Skin of body (tissue), 2 donors: ENCODE results near the gene RPS27. TPM values are rescaled to one million over a fixed set of nuclear protein-coding genes. Genes with fewer than 3 reads are reported as not detected.
"Not testable (repeated sequence)": the region's sequence is repeated elsewhere in the genome, so short reads cannot be mapped to it uniquely, and the experiment has no call there.

Experiments used
- DNase-seq: peaks from one replicate; lab custom pipeline; 2025; lab: John Stamatoyannopoulos, UW
- total RNA-seq: library from RNA; depleted of rRNA; stranded (reverse); fragments of >200 nt; gene quantifications from one replicate; pipeline ENCODE4 v1.2.3, GENCODE V29; 2014

Gene RPS27
- total RNA-seq, 1 donor from 2014 or later = 2,280 TPM

GRCh38 chr1:153961421-153961820, 29.1 kb upstream of the RPS27 start:
- DNase-seq = no peak

GRCh38 chr1:153962088-153963029, 28.2 kb upstream of the RPS27 start:
- DNase-seq = no peak

DNA sequence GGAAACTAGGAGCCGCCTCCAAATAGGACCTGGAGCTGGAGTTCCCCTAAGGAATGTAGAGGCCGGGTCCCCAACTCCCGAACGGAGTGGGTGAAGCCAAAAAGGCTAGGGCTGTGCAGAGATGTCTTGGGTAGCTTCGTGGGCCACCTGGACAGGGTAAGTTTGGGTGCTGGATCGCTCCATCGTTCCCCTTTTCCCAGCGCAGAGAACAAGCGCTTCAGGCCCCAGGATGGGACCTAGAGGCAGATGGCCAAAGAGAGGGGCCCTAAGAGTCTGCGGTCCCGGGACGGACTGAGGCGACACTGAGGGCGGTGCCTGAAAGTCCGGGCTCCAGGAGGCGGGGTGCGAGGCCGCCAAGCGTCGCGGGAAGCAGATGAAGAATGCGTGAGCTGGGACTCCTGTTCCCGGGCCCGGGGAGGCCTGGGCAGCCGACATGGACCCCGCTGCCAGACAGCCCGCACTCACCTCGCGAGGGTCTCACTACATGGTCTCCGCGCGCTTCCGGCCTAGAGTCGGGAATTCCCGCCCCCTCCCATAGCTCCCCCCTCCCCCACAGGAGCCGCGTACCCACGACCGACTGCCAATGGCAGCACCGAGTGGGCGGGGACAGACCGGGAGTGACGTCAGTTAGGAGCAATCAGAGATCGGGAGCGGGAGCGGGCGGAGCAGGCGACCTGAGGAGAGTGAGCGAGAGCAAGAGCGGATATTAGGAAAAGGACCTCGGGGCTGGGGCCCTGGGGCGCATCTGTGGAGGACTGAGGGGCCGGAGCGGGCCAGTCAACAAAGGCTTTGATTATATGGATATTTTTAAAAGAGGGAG, 27.3 kb upstream of the RPS27 start, which contains the start of gene SLC39A1:
SLC39A1 (minus strand) TSS at position 508 of the 820 bp plus-strand sequence. CDS start 822 bp downstream, outside the sequence.
- DNase-seq = peak; percentile 98

- DNase-seq = peak; percentile 57
These were observed 26.7 kb upstream of the RPS27 start for GRCh38 chr1:153963850-153964331.

GRCh38 chr1:153967107-153967999, 23.2 kb upstream of the RPS27 start, which contains the start of gene CREB3L4:
Gene CREB3L4, plus strand, starts transcription at chr1:153967902. Its CDS starts 624 bp downstream, at chr1:153968526.
- peak; percentile 98 for DNase-seq

DNA sequence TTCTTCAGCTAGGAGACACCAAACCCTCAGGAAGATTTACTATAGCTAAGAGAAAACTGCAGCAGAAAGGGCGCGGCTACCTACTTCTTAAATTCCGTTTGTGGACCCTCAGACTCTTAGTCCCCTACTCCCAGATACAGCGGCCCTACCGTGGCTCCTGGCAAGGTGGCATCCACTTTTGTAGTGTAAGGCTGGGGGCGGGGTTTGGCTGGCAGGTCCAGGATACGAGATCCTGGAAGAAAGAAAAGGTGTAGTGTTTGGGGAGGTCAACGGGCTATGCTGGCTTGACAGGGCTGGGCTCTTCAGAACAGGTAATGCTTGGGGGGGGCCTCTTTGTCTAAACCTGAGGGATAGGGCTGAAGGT, 22.6 kb upstream of the RPS27 start:
- no peak for DNase-seq

GRCh38 chr1:153968408-153968807, 22.2 kb upstream of the RPS27 start:
- no peak for DNase-seq

DNA sequence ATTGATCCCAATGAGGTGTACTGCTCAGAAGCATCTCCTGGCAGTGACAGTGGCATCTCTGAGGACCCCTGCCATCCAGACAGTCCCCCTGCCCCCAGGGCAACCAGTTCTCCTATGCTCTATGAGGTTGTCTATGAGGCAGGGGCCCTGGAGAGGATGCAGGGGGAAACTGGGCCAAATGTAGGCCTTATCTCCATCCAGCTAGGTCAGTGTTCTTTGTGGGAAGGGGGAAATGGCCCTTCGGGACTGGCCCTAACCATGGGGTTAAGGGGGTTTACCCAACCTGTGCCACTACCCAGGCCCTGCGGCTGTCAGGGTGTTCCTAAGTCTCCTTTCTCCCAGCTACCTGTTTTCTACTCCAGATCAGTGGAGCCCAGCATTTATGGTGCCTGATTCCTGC, 21.6 kb upstream of the RPS27 start:
- no peak for DNase-seq

DNA sequence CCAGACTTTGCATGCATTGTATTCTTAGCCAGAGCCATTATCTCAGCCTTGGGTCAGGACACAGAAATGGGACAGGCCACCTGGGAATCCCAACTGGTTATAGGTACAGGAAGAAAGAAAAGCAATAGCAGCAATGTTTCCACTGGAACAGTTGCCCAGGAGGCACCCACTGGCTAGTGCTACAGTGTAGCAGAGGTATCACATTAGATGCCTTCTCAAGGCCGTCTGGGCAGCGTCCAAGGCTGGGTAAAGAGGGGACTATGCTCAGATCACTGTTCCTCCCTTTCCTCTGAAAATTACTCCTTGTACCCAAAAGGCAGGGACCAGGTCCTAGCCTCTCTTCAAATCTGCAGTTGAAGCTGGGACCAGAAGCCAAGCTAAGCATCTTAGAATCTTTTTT, 20.2 kb upstream of the RPS27 start:
- no peak for DNase-seq

DNA sequence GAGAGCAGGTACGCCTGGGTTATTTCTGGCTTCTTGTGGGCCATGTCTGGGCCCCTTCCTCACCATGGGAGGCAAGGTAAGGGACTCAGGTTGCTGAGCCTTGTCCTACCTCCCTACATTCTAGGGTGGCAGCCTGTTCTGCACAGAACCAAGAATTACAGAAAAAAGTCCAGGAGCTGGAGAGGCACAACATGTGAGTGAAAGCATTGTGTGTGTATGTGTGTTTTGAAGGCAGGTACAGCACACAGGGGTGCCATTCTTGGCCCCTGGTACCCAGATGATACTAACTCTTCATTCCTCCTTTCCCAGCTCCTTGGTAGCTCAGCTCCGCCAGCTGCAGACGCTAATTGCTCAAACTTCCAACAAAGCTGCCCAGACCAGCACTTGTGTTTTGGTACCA, 17.5 kb upstream of the RPS27 start:
- DNase-seq = no peak

DNA sequence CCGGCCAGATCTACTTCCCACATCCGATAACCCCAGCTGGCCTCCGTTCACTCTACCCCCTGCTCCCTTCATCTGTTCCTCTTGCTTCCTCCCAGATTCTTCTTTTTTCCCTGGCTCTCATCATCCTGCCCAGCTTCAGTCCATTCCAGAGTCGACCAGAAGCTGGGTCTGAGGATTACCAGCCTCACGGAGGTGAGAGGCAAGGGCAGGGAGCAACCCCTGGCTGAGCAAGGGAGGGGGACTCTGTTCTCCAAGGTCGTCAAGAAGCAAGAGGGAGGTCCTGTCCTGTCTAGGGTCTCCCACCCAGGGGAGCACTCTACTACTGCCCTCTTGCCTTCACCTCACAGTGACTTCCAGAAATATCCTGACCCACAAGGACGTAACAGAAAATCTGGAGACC, 17.0 kb upstream of the RPS27 start:
- DNase-seq = no peak

DNA sequence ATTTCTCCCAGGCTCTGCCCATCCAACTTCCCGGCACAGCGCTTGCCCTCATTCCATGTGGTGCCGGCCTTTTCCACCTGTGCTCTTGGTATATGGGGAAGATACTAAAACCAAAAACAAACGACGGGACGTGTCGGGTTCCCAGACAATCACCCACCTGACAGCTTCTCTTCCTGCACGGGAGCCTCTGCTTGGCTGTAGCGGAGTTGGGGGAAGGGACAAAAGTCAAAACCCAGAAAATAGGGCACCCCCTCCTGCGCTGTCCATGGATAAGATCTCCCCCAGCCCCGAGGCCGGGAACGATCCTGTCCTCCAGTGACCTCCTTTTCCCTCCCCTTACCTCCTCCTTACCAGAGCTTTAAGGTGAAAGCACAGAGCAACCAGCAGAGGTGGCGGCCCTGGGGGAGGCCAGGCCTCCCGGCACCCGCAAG, 13.7 kb upstream of the RPS27 start:
- DNase-seq = no peak

- peak; percentile 88 for DNase-seq
These were observed 13.0 kb upstream of the RPS27 start, which contains the start of gene JTB for GRCh38 chr1:153977250-153978240. Gene JTB, minus strand, starts transcription at chr1:153977674. Its CDS starts 422 bp downstream, at chr1:153977252.

- DNase-seq = peak; percentile 64
These were observed 12.2 kb upstream of the RPS27 start for GRCh38 chr1:153978274-153978909.

DNA sequence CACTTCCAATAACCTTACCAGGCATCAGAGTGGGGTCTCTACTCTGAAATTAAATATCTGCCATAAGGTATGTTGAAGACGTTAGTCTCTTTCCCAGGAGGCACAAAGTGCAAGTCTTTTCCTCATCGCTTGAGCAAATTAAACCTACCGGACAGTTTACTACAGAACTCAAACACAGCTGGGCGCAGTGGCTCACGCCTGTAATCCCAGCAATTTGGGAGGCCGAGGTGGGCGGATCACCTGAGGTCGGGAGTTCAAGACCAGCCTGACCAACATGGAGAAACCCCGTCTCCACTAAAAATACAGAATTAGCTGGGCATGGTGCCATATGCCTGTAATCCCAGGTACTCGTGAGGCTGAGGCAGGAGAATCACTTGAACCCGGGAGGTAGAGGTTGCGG, 11.5 kb upstream of the RPS27 start:
- not testable (repeated sequence) for DNase-seq

DNA sequence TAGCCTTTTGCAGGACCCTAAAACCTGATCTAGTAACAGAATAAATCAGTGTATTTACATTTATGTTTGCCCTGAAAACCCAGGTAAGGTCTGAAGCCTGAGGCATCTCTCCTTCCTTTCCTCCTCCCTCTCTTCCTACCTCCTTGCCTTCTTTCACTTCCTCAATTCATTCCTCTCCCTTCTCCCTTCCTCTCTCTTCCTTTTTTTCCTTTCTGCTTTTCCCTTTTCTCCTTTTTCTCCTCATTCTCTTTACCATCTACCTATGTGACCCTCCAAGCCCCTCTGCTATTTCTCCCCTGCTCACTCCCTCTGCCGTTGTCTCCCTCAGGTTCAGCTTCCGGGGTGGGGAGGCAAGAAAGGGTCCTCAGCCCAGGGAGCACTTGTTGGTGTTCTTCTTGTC, 8.8 kb upstream of the RPS27 start:
- DNase-seq = not testable (repeated sequence)

GRCh38 chr1:153984123-153984894, 6.3 kb upstream of the RPS27 start:
- DNase-seq = no peak

GRCh38 chr1:153985341-153985912, 5.1 kb upstream of the RPS27 start:
- peak; percentile 37 for DNase-seq
